Natural killer cell (primary cell): ENCODE measurements around the gene TP53BP1. TPM values are rescaled to one million over a fixed set of nuclear protein-coding genes. Genes with fewer than 3 reads are reported as not detected.

Source experiments
- ATAC-seq, 3 donors: fragments of 150-1000 bp in 2 of 3; fragments of 200-7000 bp in 1 of 3; cut with Tn5 transposase; 1 replicate in 1 of 3; 2 replicates in 2 of 3; pipeline ENCODE4 v1.10.0; 2021; ENCODE audit warnings: mild to moderate bottlenecking in 2 of 3, moderate library complexity in 2 of 3
- DNase-seq, 2 donors: peaks; one replicate each; pipeline versions ENCODE4 v3.0.0 to v3.0.0-alpha.2; 2013 to 2021; ENCODE audit warnings: mixed read lengths in 1 of 2
- H3K27ac ChIP-seq: one replicate; pipeline ENCODE4 v1.5.1; 2013; ENCODE audit warnings: mild to moderate bottlenecking, low read length
- H3K27me3 ChIP-seq: one replicate; pipeline ENCODE4 v1.6.1; 2013; ENCODE audit warnings: low read length; ENCODE audit not compliant: control insufficient read depth, insufficient read depth
- H3K36me3 ChIP-seq: one replicate; pipeline ENCODE4 v1.6.1; 2013; ENCODE audit warnings: low read length; ENCODE audit not compliant: control insufficient read depth, insufficient read depth
- H3K4me1 ChIP-seq: one replicate; pipeline ENCODE4 v1.6.1; 2013; ENCODE audit warnings: low read length; ENCODE audit not compliant: control insufficient read depth, insufficient read depth
- H3K4me3 ChIP-seq: one replicate; pipeline ENCODE4 v1.5.1; 2013; ENCODE audit warnings: low read length
- H3K9me3 ChIP-seq: one replicate; pipeline ENCODE4 v1.6.1; 2013; ENCODE audit warnings: low read length; ENCODE audit not compliant: control insufficient read depth, insufficient read depth
- H3K27ac Mint-ChIP-seq, 2 donors: one replicate each; pipeline ENCODE4 v1.8.0; 2022; ENCODE audit warnings: mild to moderate bottlenecking in 2 of 2, mixed read lengths in 2 of 2, moderate library complexity in 1 of 2
- H3K27me3 Mint-ChIP-seq, 2 donors: one replicate each; pipeline ENCODE4 v1.8.0; 2022; ENCODE audit warnings: low read depth in 2 of 2, mixed read lengths in 2 of 2
- H3K36me3 Mint-ChIP-seq: one replicate; pipeline ENCODE4 v1.8.0; 2022; ENCODE audit warnings: mixed read lengths
- H3K4me1 Mint-ChIP-seq, 2 donors: one replicate each; pipeline ENCODE4 v1.8.0; 2022; ENCODE audit warnings: mixed read lengths in 2 of 2
- H3K4me3 Mint-ChIP-seq: one replicate; pipeline ENCODE4 v1.8.0; 2022; ENCODE audit warnings: mild to moderate bottlenecking, moderate library complexity, mixed read lengths
- H3K9me3 Mint-ChIP-seq, 2 donors: one replicate each; pipeline ENCODE4 v1.8.0; 2022; ENCODE audit warnings: mixed read lengths in 2 of 2
- CTCF ChIP-seq: fragments of 200-600 bp; IDR thresholded peaks from one replicate; pipeline ENCODE4 v1.8.0; 2022; ENCODE audit warnings: antibody characterized with exemption
- WGBS: methylation state at CpG from one replicate; pipeline ENCODE4 v1.1.7; 2013; ENCODE audit warnings: missing lambda C conversion rate; ENCODE audit not compliant: insufficient coverage; 5-methylcytosine and 5-hydroxymethylcytosine counted together
- intact Hi-C: fragments of 100-400 bp; cut with micrococcal nuclease; formaldehyde crosslinking; loops from one replicate; pipeline ENCODE4 v1.14.2; 2022
- total RNA-seq, 4 donors: library from RNA; stranded (reverse); fragments of 120-200 nt in 1 of 4; gene quantifications; one replicate each; pipeline versions ENCODE4 v1.2.3 to v1.2.4, GENCODE V29; 2013 to 2022

The TP53BP1 gene
- total RNA-seq, 3 donors from 2014 or later (not counting 1 experiment from before 2014, with no cell fraction given), result 27.9 to 32.9 (median 31.5) TPM

GRCh38 chr15:43382310-43382709 is 110.6 kb downstream of the TP53BP1 start:
- intact Hi-C loops, result no loop called here
- no peak overlapping the region for H3K4me3 Mint-ChIP-seq
- H3K27ac ChIP-seq, result no peak overlapping the region
- no peaks in the 10 kb centered on the region for H3K9me3 Mint-ChIP-seq
- H3K36me3 Mint-ChIP-seq, result peaks cover 19% of the 10 kb centered on the region
- H3K4me1 ChIP-seq, result no peaks in the 10 kb centered on the region
- ATAC-seq, result no peak
- TF ChIP-seq CTCF, result no peak
- peaks cover 0 to 4% of the 10 kb centered on the region in 2 donors for H3K4me1 Mint-ChIP-seq
- H3K27me3 ChIP-seq, result no peaks in the 10 kb centered on the region
- DNase-seq, result no peak
- WGBS, result 92% methylated on average over 3 of the region's 4 CpGs
- H3K27me3 Mint-ChIP-seq, result no peaks in the 10 kb centered on the region
- H3K27ac Mint-ChIP-seq, result no peak overlapping the region
- no peaks in the 10 kb centered on the region for H3K9me3 ChIP-seq
- peaks cover 60% of the 10 kb centered on the region for H3K36me3 ChIP-seq
- no peak overlapping the region for H3K4me3 ChIP-seq

- Mint-ChIP-seq H3K4me3 (no peak overlapping the region), H3K9me3 (no peaks in the 10 kb centered on the region), H3K36me3 (no peaks in the 10 kb centered on the region), H3K4me1 (peaks cover 7 to 8% of the 10 kb centered on the region in 2 donors), H3K27ac (no peak overlapping the region), H3K27me3 (no peaks in the 10 kb centered on the region)
- intact Hi-C loops, result loop anchor here (5.0 kb wide), 1 partner anchor 134 kb away; no protein-coding TSS in a partner anchor
- Histone ChIP-seq H3K36me3 (peaks cover 30% of the 10 kb centered on the region), H3K4me1 (no peaks in the 10 kb centered on the region), H3K4me3 (no peak overlapping the region), H3K27me3 (no peaks in the 10 kb centered on the region), H3K9me3 (no peaks in the 10 kb centered on the region), H3K27ac (no peak overlapping the region)
- no peak for TF ChIP-seq CTCF
- ATAC-seq, result no peak
- DNase-seq, result no peak
Measured at GRCh38 chr15:43378601-43379000, 114.4 kb downstream of the TP53BP1 start.

- H3K9me3 ChIP-seq, result no peaks in the 10 kb centered on the region
- ATAC-seq (peak; percentile 70 to 71 (median 71)), DNase-seq (peak in 1 of 2 donors; percentile 65)
- TF ChIP-seq CTCF, result peak; percentile 82
- 78% methylated on average over 12 of the region's 13 CpGs for WGBS
- no peaks in the 10 kb centered on the region for H3K27me3 ChIP-seq
- H3K27ac ChIP-seq, result no peak overlapping the region
- H3K4me1 Mint-ChIP-seq, result peaks cover 24 to 25% of the 10 kb centered on the region in 2 donors
- peaks cover 3% of the 10 kb centered on the region for H3K4me1 ChIP-seq
- no peaks in the 10 kb centered on the region for H3K27me3 Mint-ChIP-seq
- H3K4me3 ChIP-seq, result no peak overlapping the region
- H3K4me3 Mint-ChIP-seq, result no peak overlapping the region
- intact Hi-C loops, result loop anchor here (5.0 kb wide), 1 partner anchor 136 kb away; no protein-coding TSS in a partner anchor
- no peak overlapping the region for H3K27ac Mint-ChIP-seq
- no peaks in the 10 kb centered on the region for H3K9me3 Mint-ChIP-seq
- H3K36me3 Mint-ChIP-seq, result no peaks in the 10 kb centered on the region
- peaks cover 19% of the 10 kb centered on the region for H3K36me3 ChIP-seq
Measured at GRCh38 chr15:43376017-43376705, 116.8 kb downstream of the TP53BP1 start.
